Left lung (tissue), 10 donors: ENCODE data around the gene CEND1. TPM values are rescaled to one million over a fixed set of nuclear protein-coding genes. Genes with fewer than 3 reads are reported as not detected.
A peak's percentile ranks its signal among the peaks of the same experiment; 100 is the strongest.
"Not testable (repeated sequence)": the region's sequence is repeated elsewhere in the genome, so short reads cannot be mapped to it uniquely, and the experiment has no call there.

ENCODE experiments used
- ATAC-seq: fragments of 200-7000 bp; cut with Tn5 transposase; one replicate; pipeline ENCODE4 v1.9.1; 2020; ENCODE audit warnings: moderate library complexity
- DNase-seq, 4 donors: peaks; one replicate each; pipeline ENCODE4 v3.0.0-alpha.2; 2013 to 2020
- H3K27ac ChIP-seq, 2 donors: fragments of 200-600 bp; sonication (generic) in 1 of 2; one replicate each; pipeline versions ENCODE4 v1.5.0 to v1.8.0; 2020 to 2021
- H3K27me3 ChIP-seq, 2 donors: fragments of 200-600 bp; sonication (generic) in 1 of 2; one replicate each; pipeline versions ENCODE4 v1.5.0 to v1.8.0; 2020 to 2021
- H3K36me3 ChIP-seq, 2 donors: fragments of 200-600 bp; sonication (generic) in 1 of 2; one replicate each; pipeline versions ENCODE4 v1.5.0 to v1.8.0; 2020 to 2021
- H3K4me1 ChIP-seq, 2 donors: fragments of 200-600 bp; one replicate each; pipeline ENCODE4 v1.8.0; 2021
- H3K4me3 ChIP-seq, 2 donors: fragments of 200-600 bp; sonication (generic) in 1 of 2; one replicate each; pipeline versions ENCODE4 v1.5.0 to v1.8.0; 2020 to 2021; ENCODE audit warnings: mild to moderate bottlenecking in 1 of 2
- H3K9me3 ChIP-seq, 2 donors: fragments of 200-600 bp; sonication (generic) in 1 of 2; one replicate each; pipeline versions ENCODE4 v1.5.0 to v1.8.0; 2020 to 2021
- intact Hi-C, 2 donors: fragments of 100-400 bp; cut with DNase I; formaldehyde crosslinking; loops; one replicate each; pipeline versions ENCODE4 v1.11.2 to v1.14.2; 2022
- polyA plus RNA-seq, 6 donors: library from polyadenylated mRNA; unstranded; fragments of 120-200 nt; gene quantifications; one replicate each; pipeline ENCODE4 v1.2.1, GENCODE V29; 2013; ENCODE audit not compliant: insufficient read length in 6 of 6
- total RNA-seq, 2 donors: library from RNA; stranded (reverse); fragmentation: NEBNext Ultra II Directional; extraction: Animal tissue kit (Norgen Biotek cat#: 25700); gene quantifications; one replicate each; pipeline ENCODE4 v1.2.1, GENCODE V29; 2021
- TF ChIP-seq, protein P1 (sequence below), 2 donors: fragments of 200-600 bp; sonication (generic) in 1 of 2; IDR thresholded peaks; one replicate each; pipeline versions ENCODE4 v1.5.0 to v1.8.0; 2021; ENCODE audit warnings: antibody characterized with exemption in 2 of 2
- donor health status: DM: no; HTN: yes; CAD: no.
- donor health status: DM: no; HTN: no; CAD: no.

Gene CEND1
- total and polyA plus RNA-seq, 8 donors = 0.11 to 0.47 (median 0.36) TPM; not detected in 1

DNA sequence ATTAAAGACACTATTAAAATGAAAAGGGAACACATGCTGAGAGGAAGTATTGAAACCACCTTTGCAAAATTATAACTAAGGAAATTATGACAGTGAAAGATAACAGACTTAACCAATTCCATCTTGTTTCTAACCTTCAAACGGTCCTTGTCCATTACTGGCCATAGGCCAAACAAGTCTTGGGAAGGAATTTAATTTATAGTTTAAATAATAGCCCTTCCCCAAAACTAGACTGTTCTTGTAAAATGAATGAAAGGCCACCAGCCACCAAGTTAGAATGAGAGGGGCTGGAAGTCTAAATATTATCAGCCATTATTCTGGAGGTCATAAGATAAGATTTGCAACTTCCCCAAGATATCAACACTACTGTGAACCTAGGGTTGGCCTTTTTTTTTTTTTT, 44.5 kb downstream of the CEND1 start:
- Histone ChIP-seq H3K4me1 (peaks cover 11 to 35% of the 10 kb centered on the region in 2 donors), H3K36me3 (no peaks in the 10 kb centered on the region), H3K4me3 (no peak overlapping the region), H3K27ac (peak overlapping the region in 1 of 2 donors; percentile 90), H3K27me3 (no peaks in the 10 kb centered on the region), H3K9me3 (no peaks in the 10 kb centered on the region)
- DNase-seq = no peak
- no peak for ATAC-seq
- TF ChIP-seq, protein P1, sequence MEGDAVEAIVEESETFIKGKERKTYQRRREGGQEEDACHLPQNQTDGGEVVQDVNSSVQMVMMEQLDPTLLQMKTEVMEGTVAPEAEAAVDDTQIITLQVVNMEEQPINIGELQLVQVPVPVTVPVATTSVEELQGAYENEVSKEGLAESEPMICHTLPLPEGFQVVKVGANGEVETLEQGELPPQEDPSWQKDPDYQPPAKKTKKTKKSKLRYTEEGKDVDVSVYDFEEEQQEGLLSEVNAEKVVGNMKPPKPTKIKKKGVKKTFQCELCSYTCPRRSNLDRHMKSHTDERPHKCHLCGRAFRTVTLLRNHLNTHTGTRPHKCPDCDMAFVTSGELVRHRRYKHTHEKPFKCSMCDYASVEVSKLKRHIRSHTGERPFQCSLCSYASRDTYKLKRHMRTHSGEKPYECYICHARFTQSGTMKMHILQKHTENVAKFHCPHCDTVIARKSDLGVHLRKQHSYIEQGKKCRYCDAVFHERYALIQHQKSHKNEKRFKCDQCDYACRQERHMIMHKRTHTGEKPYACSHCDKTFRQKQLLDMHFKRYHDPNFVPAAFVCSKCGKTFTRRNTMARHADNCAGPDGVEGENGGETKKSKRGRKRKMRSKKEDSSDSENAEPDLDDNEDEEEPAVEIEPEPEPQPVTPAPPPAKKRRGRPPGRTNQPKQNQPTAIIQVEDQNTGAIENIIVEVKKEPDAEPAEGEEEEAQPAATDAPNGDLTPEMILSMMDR (IDR thresholded peaks at IDR 0.05) = no peak
- intact Hi-C loops = no loop called here

- TF ChIP-seq, protein P1 (IDR thresholded peaks at IDR 0.05) = no peak
- no peak overlapping the region for H3K27ac ChIP-seq
- H3K4me3 ChIP-seq = no peak overlapping the region
- H3K9me3 ChIP-seq = no peaks in the 10 kb centered on the region
- DNase-seq = no peak
- no peaks in the 10 kb centered on the region for H3K27me3 ChIP-seq
- H3K4me1 ChIP-seq = peaks cover 5 to 21% of the 10 kb centered on the region in 2 donors
- H3K36me3 ChIP-seq = no peaks in the 10 kb centered on the region
- no peak for ATAC-seq
- intact Hi-C loops = no loop called here
These were observed 47.2 kb downstream of the CEND1 start for GRCh38 chr11:742571-743201.

- intact Hi-C loops = no loop called here
- no peak overlapping the region for H3K4me3 ChIP-seq
- no peaks in the 10 kb centered on the region for H3K36me3 ChIP-seq
- H3K27me3 ChIP-seq = no peaks in the 10 kb centered on the region
- peaks cover 5 to 26% of the 10 kb centered on the region in 2 donors for H3K4me1 ChIP-seq
- no peak for ATAC-seq
- no peaks in the 10 kb centered on the region for H3K9me3 ChIP-seq
- H3K27ac ChIP-seq = no peak overlapping the region
- TF ChIP-seq, protein P1 (IDR thresholded peaks at IDR 0.05) = no peak
- DNase-seq = no peak
These were observed 47.7 kb downstream of the CEND1 start for GRCh38 chr11:742156-742546.

DNA sequence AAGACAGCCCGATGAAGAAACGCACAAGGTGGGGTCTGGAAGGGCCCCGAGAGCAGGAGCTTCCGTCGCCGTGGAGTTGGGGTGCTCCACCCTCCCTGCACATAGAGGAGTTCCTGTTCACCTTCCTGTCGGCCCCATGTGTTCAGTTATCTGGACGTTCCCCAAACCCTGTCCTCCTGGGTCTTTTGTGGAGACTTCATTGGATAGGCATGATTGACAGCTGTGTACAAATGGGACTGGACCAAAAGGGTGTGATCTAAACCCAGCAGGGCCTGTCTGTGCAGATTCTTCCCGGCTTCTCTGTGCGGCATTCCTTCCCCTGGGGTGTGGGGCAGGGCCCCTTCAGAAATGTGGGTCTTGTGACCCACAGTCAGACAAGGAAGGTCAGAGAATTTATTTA, 52.0 kb downstream of the CEND1 start:
- H3K27ac ChIP-seq, H3K36me3 ChIP-seq, H3K4me3 ChIP-seq, H3K9me3 ChIP-seq, H3K27me3 ChIP-seq, intact Hi-C loops, DNase-seq: not testable (repeated sequence)
- ATAC-seq = peak; percentile 39
- peaks cover 0 to 13% of the 10 kb centered on the region in 2 donors for H3K4me1 ChIP-seq

- Histone ChIP-seq H3K4me1 (peaks cover 0 to 13% of the 10 kb centered on the region in 2 donors), H3K27me3 (peaks cover 0 to 7% of the 10 kb centered on the region in 2 donors), H3K27ac (peak overlapping the region in 1 of 2 donors; percentile 33), H3K36me3 (no peaks in the 10 kb centered on the region), H3K4me3 (no peak overlapping the region), H3K9me3 (no peaks in the 10 kb centered on the region)
- no peak for DNase-seq
- TF ChIP-seq, protein P1 (IDR thresholded peaks at IDR 0.05) = no peak
- intact Hi-C loops = no loop called here
- ATAC-seq = no peak
These were observed 52.5 kb downstream of the CEND1 start for GRCh38 chr11:737366-737765.

Other genes with a start within 250 kb of the CEND1 start
- 1 to 10 TPM; 4.1 to 4.5 TPM for gene LMNTD2, start 229.4 kb downstream of the CEND1 start, total RNA-seq
- 1 to 10 TPM; 1.6 to 5.2 (median 2.5) TPM for gene LMNTD2, start 229.4 kb downstream of the CEND1 start, polyA plus RNA-seq
- 10 to 100 TPM; 42.1 to 57.2 TPM for gene RASSF7, start 229.1 kb downstream of the CEND1 start, total RNA-seq
- 10 to 100 TPM; 17.6 to 31.1 (median 26.3) TPM for gene RASSF7, start 229.1 kb downstream of the CEND1 start, polyA plus RNA-seq
- gene PHRF1, start 213.6 kb downstream of the CEND1 start, total RNA-seq = 10 to 100 TPM; 23.9 to 32.7 TPM
- 10 to 100 TPM; 18.6 to 29.5 (median 23.5) TPM for gene PHRF1, start 213.6 kb downstream of the CEND1 start, polyA plus RNA-seq
- 10 to 100 TPM; 38.8 to 50.4 TPM for gene IRF7, start 174.1 kb downstream of the CEND1 start, total RNA-seq
- 10 to 100 TPM in 5 of 6 donors, 1 to 10 TPM in 1; 9.8 to 14.7 (median 12.8) TPM for gene IRF7, start 174.1 kb downstream of the CEND1 start, polyA plus RNA-seq
- not detected for gene CDHR5, start 165.1 kb downstream of the CEND1 start, total RNA-seq
- under 1 TPM; 0.46 to 0.77 (median 0.69) TPM for gene CDHR5, start 165.1 kb downstream of the CEND1 start, polyA plus RNA-seq
- not detected for gene SCT, start 162.9 kb downstream of the CEND1 start, total RNA-seq
- gene SCT, start 162.9 kb downstream of the CEND1 start, polyA plus RNA-seq = 1 to 10 TPM; 1.6 to 3.0 (median 2.5) TPM
- gene DRD4, start 152.8 kb downstream of the CEND1 start, total RNA-seq = under 1 TPM; 0.29 to 0.52 TPM
- gene DRD4, start 152.8 kb downstream of the CEND1 start, polyA plus RNA-seq = 1 to 10 TPM in 2 of 6 donors, under 1 TPM in 4; 0.51 to 1.0 (median 0.82) TPM
- gene DEAF1, start 94.9 kb downstream of the CEND1 start, total RNA-seq = 10 to 100 TPM; 28.3 to 28.6 TPM
- 10 to 100 TPM; 35.6 to 52.9 (median 41.0) TPM for gene DEAF1, start 94.9 kb downstream of the CEND1 start, polyA plus RNA-seq
- 10 to 100 TPM; 23.6 to 25.2 TPM for gene TMEM80, start 94.3 kb downstream of the CEND1 start, total RNA-seq
- 10 to 100 TPM; 26.9 to 34.5 (median 31.9) TPM for gene TMEM80, start 94.3 kb downstream of the CEND1 start, polyA plus RNA-seq
- 100 to 1,000 TPM; 114 to 190 TPM for gene EPS8L2, start 83.9 kb downstream of the CEND1 start, total RNA-seq
- gene EPS8L2, start 83.9 kb downstream of the CEND1 start, polyA plus RNA-seq = 10 to 100 TPM; 52.5 to 92.2 (median 76.8) TPM
- 100 to 1,000 TPM; 206 to 322 TPM for gene TALDO1, start 42.6 kb downstream of the CEND1 start, total RNA-seq
- gene TALDO1, start 42.6 kb downstream of the CEND1 start, polyA plus RNA-seq = 100 to 1,000 TPM; 100 to 124 (median 115) TPM
- 10 to 100 TPM; 57.9 to 63.7 TPM for gene GATD1, start 12.6 kb downstream of the CEND1 start, total RNA-seq
- 10 to 100 TPM; 51.7 to 87.1 (median 67.1) TPM for gene GATD1, start 12.6 kb downstream of the CEND1 start, polyA plus RNA-seq
- 10 to 100 TPM; 28.9 to 29.4 TPM for gene SLC25A22, start 8.2 kb upstream of the CEND1 start, total RNA-seq
- gene SLC25A22, start 8.2 kb upstream of the CEND1 start, polyA plus RNA-seq = 10 to 100 TPM; 12.5 to 23.9 (median 15.1) TPM
- gene PIDD1, start 15.1 kb upstream of the CEND1 start, total RNA-seq = 10 to 100 TPM; 13.8 to 18.6 TPM
- 10 to 100 TPM in 5 of 6 donors, 1 to 10 TPM in 1; 9.7 to 13.7 (median 12.1) TPM for gene PIDD1, start 15.1 kb upstream of the CEND1 start, polyA plus RNA-seq
- gene RPLP2, start 19.9 kb upstream of the CEND1 start, total RNA-seq = 1,000 to 10,000 TPM; 1,620 to 1,802 TPM
- gene RPLP2, start 19.9 kb upstream of the CEND1 start, polyA plus RNA-seq = 1,000 to 10,000 TPM; 1,154 to 1,526 (median 1,296) TPM
- 100 to 1,000 TPM in 1 of 2 donors, 10 to 100 TPM in 1; 96.3 to 128 TPM for gene PNPLA2, start 28.8 kb upstream of the CEND1 start, total RNA-seq
- 10 to 100 TPM; 29.9 to 49.0 (median 39.8) TPM for gene PNPLA2, start 28.8 kb upstream of the CEND1 start, polyA plus RNA-seq
- 10 to 100 TPM; 22.6 to 32.1 TPM for gene CRACR2B, start 37.8 kb upstream of the CEND1 start, total RNA-seq
- 10 to 100 TPM; 14.2 to 26.0 (median 19.9) TPM for gene CRACR2B, start 37.8 kb upstream of the CEND1 start, polyA plus RNA-seq
- 100 to 1,000 TPM; 501 to 815 TPM for gene CD151, start 42.9 kb upstream of the CEND1 start, total RNA-seq
- gene CD151, start 42.9 kb upstream of the CEND1 start, polyA plus RNA-seq = 100 to 1,000 TPM; 122 to 182 (median 145) TPM
- gene POLR2L, start 52.4 kb upstream of the CEND1 start, total RNA-seq = 100 to 1,000 TPM; 140 to 227 TPM
- 100 to 1,000 TPM in 3 of 6 donors, 10 to 100 TPM in 3; 65.2 to 121 (median 97.7) TPM for gene POLR2L, start 52.4 kb upstream of the CEND1 start, polyA plus RNA-seq
- gene TSPAN4, start 52.8 kb upstream of the CEND1 start, total RNA-seq = 100 to 1,000 TPM; 129 to 132 TPM
- 10 to 100 TPM; 46.9 to 75.3 (median 73.2) TPM for gene TSPAN4, start 52.8 kb upstream of the CEND1 start, polyA plus RNA-seq
- gene CHID1, start 120.7 kb upstream of the CEND1 start, total RNA-seq = 10 to 100 TPM; 92.7 to 94.2 TPM
- gene CHID1, start 120.7 kb upstream of the CEND1 start, polyA plus RNA-seq = 10 to 100 TPM; 81.4 to 95.7 (median 93.7) TPM
- 10 to 100 TPM; 97.1 to 98.4 TPM for gene AP2A2, start 135.8 kb upstream of the CEND1 start, total RNA-seq
- 10 to 100 TPM; 77.0 to 91.2 (median 81.4) TPM for gene AP2A2, start 135.8 kb upstream of the CEND1 start, polyA plus RNA-seq
- not detected for gene MUC6, start 246.6 kb upstream of the CEND1 start, total RNA-seq
- gene MUC6, start 246.6 kb upstream of the CEND1 start, polyA plus RNA-seq = 1 to 10 TPM in 1 of 6 donors, under 1 TPM in 5; 0.34 to 1.0 (median 0.56) TPM